HepG2 (cell line): ENCODE measurements around the gene CD300H. TPM values are rescaled to one million over a fixed set of nuclear protein-coding genes. Genes with fewer than 3 reads are reported as not detected.

Experiments
- ATAC-seq: fragments of 200-7000 bp; cut with Tn5 transposase; 3 replicates; pipeline ENCODE4 v1.9.1; 2020; ENCODE audit warnings: mild to moderate bottlenecking, moderate library complexity
- BruUV-seq: library from RNA; stranded (reverse); fragments of 400-500 nt; replicated peaks from 2 replicates; lab custom pipeline; 2021; lab: Mats Ljungman, UMichigan
- CTCF ChIA-PET: fragments of 300-600 bp; formaldehyde crosslinking; extraction: SDS; loops from one replicate; lab custom pipeline; 2021; ENCODE audit warnings: low total read pairs, inconsistent platforms, low intra/inter-chr PET ratio; lab: Yijun Ruan, JAX
- POLR2A ChIA-PET: fragments of 350-600 bp; sonication (Branson Sonifier 250); formaldehyde crosslinking; loops from one replicate; lab custom pipeline; 2020; ENCODE audit warnings: antibody characterized with exemption, inconsistent platforms; lab: Yijun Ruan, JAX
- DNase-seq: peaks from one replicate; pipeline ENCODE4 v3.0.0-alpha.2; 2015; ENCODE audit warnings: low spot score
- FAIRE-seq: peaks from 3 replicates; lab custom pipeline; 2011; peaks lifted over from hg19 to GRCh38; lab: Jason Lieb, UNC
- H2AFZ ChIP-seq: one replicate; pipeline ENCODE4 v1.6.1; 2011; ENCODE audit warnings: low read length, inconsistent platforms
- H3K27ac ChIP-seq: fragments of 300-600 bp; 3 replicates; pipeline ENCODE4 v1.8.0; 2011; ENCODE audit warnings: mixed run types, mild to moderate bottlenecking, mixed read lengths, low read length, inconsistent platforms; ENCODE audit not compliant: insufficient read depth; ENCODE audit errors: extremely low read length
- H3K27me3 ChIP-seq, 2 experiments: fragments of 200-600 bp in 1 of 2; 2 replicates in 1 of 2; 3 replicates in 1 of 2; pipeline versions ENCODE4 v1.6.0 to v1.8.0; 2011; ENCODE audit warnings: low read length in 2 of 2, mild to moderate bottlenecking in 2 of 2, moderate library complexity in 2 of 2, inconsistent platforms in 1 of 2; ENCODE audit not compliant: insufficient read depth in 2 of 2, control insufficient read depth in 1 of 2
- H3K36me3 ChIP-seq, 2 experiments: fragments of 200-600 bp in 1 of 2; replicated peaks in 1 of 2; 2 replicates in 1 of 2; 3 replicates in 1 of 2; pipeline versions ENCODE4 v1.5.1 to v1.8.0; 2011; ENCODE audit warnings: low read length in 2 of 2, inconsistent platforms in 1 of 2; ENCODE audit not compliant: insufficient read depth in 2 of 2, control insufficient read depth in 1 of 2
- H3K4me1 ChIP-seq: 2 replicates; pipeline ENCODE4 v1.5.1; 2012; ENCODE audit warnings: low read length, inconsistent platforms; ENCODE audit not compliant: insufficient read depth
- H3K4me2 ChIP-seq: 2 replicates; pipeline ENCODE4 v1.6.0; 2011; ENCODE audit warnings: low read depth, low read length, inconsistent platforms
- H3K4me3 ChIP-seq, 3 experiments: fragments of 200-600 bp in 1 of 3; sonication (generic), shearing (Covaris generic) in 1 of 3; replicated peaks in 1 of 3; 2 replicates each; pipeline ENCODE4 v1.5.1; 2011 to 2016; ENCODE audit warnings: low read length in 3 of 3, inconsistent platforms in 2 of 3, low read depth in 2 of 3, mild to moderate bottlenecking in 2 of 3, control low read depth in 1 of 3, mixed read lengths in 1 of 3; ENCODE audit not compliant: insufficient read depth in 1 of 3
- H3K79me2 ChIP-seq: one replicate; pipeline ENCODE4 v1.6.1; 2011; ENCODE audit warnings: low read length, inconsistent platforms; ENCODE audit not compliant: insufficient read depth
- H3K9ac ChIP-seq: 2 replicates; pipeline ENCODE4 v1.6.0; 2011; ENCODE audit warnings: mild to moderate bottlenecking, low read depth, low read length, inconsistent platforms; ENCODE audit not compliant: insufficient read depth
- H3K9me3 ChIP-seq: 2 replicates; pipeline ENCODE4 v1.5.1; 2012; ENCODE audit warnings: mild to moderate bottlenecking, low read length
- H4K20me1 ChIP-seq: 2 replicates; pipeline ENCODE4 v1.6.0; 2011; ENCODE audit warnings: inconsistent platforms, mild to moderate bottlenecking, low read length, moderate library complexity; ENCODE audit not compliant: insufficient read depth
- AHR ChIP-seq: IDR thresholded peaks from 2 replicates; pipeline ENCODE4 v1.6.1; 2018; ENCODE audit warnings: missing genetic modification reagents, missing compliant biosample characterization
- ETV5 ChIP-seq: IDR thresholded peaks from 2 replicates; pipeline ENCODE4 v1.6.1; 2018; ENCODE audit warnings: missing biosample characterization, missing genetic modification reagents, inconsistent platforms, borderline replicate concordance
- MLLT10 ChIP-seq: sonication (generic); formaldehyde crosslinking; IDR thresholded peaks from 2 replicates; pipeline ENCODE4 v1.4.0; 2020; ENCODE audit warnings: missing genetic modification reagents
- SIN3B ChIP-seq: fragments of 150-350 bp; IDR thresholded peaks from 2 replicates; pipeline ENCODE4 v1.6.1; 2014; ENCODE audit warnings: low read length
- ZIK1 ChIP-seq: sonication (generic); formaldehyde crosslinking; IDR thresholded peaks from 2 replicates; pipeline ENCODE4 v1.5.0; 2020; ENCODE audit warnings: mild to moderate bottlenecking, low read depth, missing genetic modification reagents, borderline replicate concordance
- ZNF652 ChIP-seq: IDR thresholded peaks from 2 replicates; pipeline ENCODE4 v1.6.1; 2016; ENCODE audit warnings: low read depth, borderline replicate concordance
- ZNF792 ChIP-seq: IDR thresholded peaks from 2 replicates; pipeline ENCODE4 v1.6.1; 2016
- ZSCAN31 ChIP-seq: sonication (generic); formaldehyde crosslinking; IDR thresholded peaks from 2 replicates; pipeline ENCODE4 v1.5.0; 2020; ENCODE audit warnings: low read depth, mild to moderate bottlenecking, missing genetic modification reagents
- ZZZ3 ChIP-seq: sonication (generic); formaldehyde crosslinking; IDR thresholded peaks from 2 replicates; pipeline ENCODE4 v1.4.0; 2020; ENCODE audit warnings: missing genetic modification reagents, mild to moderate bottlenecking, borderline replicate concordance
- WGBS: methylation state at CpG from one replicate; pipeline ENCODE4 v1.1.6; 2017; ENCODE audit warnings: low lambda C conversion rate; 5-methylcytosine and 5-hydroxymethylcytosine counted together
- in situ Hi-C: cut with HindIII; loops from 2 replicates; pipeline ENCODE4 v1.10.0; 2017; ENCODE audit warnings: low pct_unique_long_range_greater_than_20kb; ENCODE audit not compliant: extremely low pct_ligation_motif_present
- intact Hi-C: fragments of 100-400 bp; cut with micrococcal nuclease; formaldehyde crosslinking; loops from one replicate; pipeline ENCODE4 v1.10.0; 2022; ENCODE audit not compliant: unreplicated experiment
- polyA plus RNA-seq, 8 experiments: library from polyadenylated mRNA; depleted of rRNA in 3 of 8; stranded (reverse) in 7 of 8; unstranded in 1 of 8; fragments of >200 nt; fragmentation: Illumina TruSeq in 4 of 8; extraction: Trizol in 4 of 8; gene quantifications; 2 replicates each; pipeline versions ENCODE4 v1.2.1 to v1.2.3, GENCODE V29; 2011 to 2016; ENCODE audit warnings: low read depth in 4 of 8, missing spikeins in 1 of 8, mixed read lengths in 1 of 8; ENCODE audit not compliant: insufficient read depth in 1 of 8
- total RNA-seq, 5 experiments: library from RNA; depleted of rRNA; stranded (reverse); fragments of >200 nt; fragmentation: Illumina TruSeq; extraction: Trizol; gene quantifications; 2 replicates each; pipeline ENCODE4 v1.2.3, GENCODE V29; 2016; ENCODE audit warnings: low read depth in 1 of 5
- TF ChIP-seq, protein P1 (sequence below): IDR thresholded peaks from 2 replicates; pipeline ENCODE4 v1.6.1; 2016; ENCODE audit warnings: low read depth
- TF ChIP-seq, protein P2 (sequence below): sonication (generic); formaldehyde crosslinking; IDR thresholded peaks from 2 replicates; pipeline ENCODE4 v1.4.0; 2020; ENCODE audit warnings: missing genetic modification reagents, mild to moderate bottlenecking, borderline replicate concordance

The CD300H gene
- total and polyA plus RNA-seq, 2 of the 13 experiments (the other 11 are each of a cell fraction or from before 2014, with no cell fraction given), result not detected

- intact Hi-C loops (no loop called here), in situ Hi-C loops (no loop called here)
- WGBS, result 7% methylated on average over 8 of the region's 8 CpGs
- H3K27me3 ChIP-seq, result peaks cover 5 to 89% of the 10 kb centered on the region in 2 experiments; a peak in 4 of 5 replicates
- POLR2A ChIA-PET, result no interaction called here
- ATAC-seq (no peak), DNase-seq (no peak), FAIRE-seq (no peak)
- H3K27ac ChIP-seq, result no peak overlapping the region
- H3K4me1 ChIP-seq, result no peaks in the 10 kb centered on the region
- CTCF ChIA-PET, result no interaction called here
- H3K4me3 ChIP-seq, result no peak overlapping the region
- BruUV-seq, result no TSS peak
- no peaks in the 10 kb centered on the region for H3K36me3 ChIP-seq
- H3K79me2 ChIP-seq, result no peaks in the 10 kb centered on the region
- no peaks in the 10 kb centered on the region for H3K9me3 ChIP-seq
- no peak overlapping the region for H3K4me2 ChIP-seq
- no peak overlapping the region for H3K9ac ChIP-seq
- H2AFZ ChIP-seq, result no peak overlapping the region
- H4K20me1 ChIP-seq, result no peaks in the 10 kb centered on the region
- TF ChIP-seq MLLT10 (CRISPR knock-in tag) (no peak), ZNF792 (no peak), SIN3B (no peak), ZZZ3 (CRISPR knock-in tag) (no peak), ZIK1 (CRISPR knock-in tag) (no peak), ETV5 (CRISPR knock-in tag) (no peak), ZNF652 (CRISPR knock-in tag) (no peak), AHR (CRISPR knock-in tag) (no peak), ZSCAN31 (CRISPR knock-in tag) (no peak)
- TF ChIP-seq, protein P1, sequence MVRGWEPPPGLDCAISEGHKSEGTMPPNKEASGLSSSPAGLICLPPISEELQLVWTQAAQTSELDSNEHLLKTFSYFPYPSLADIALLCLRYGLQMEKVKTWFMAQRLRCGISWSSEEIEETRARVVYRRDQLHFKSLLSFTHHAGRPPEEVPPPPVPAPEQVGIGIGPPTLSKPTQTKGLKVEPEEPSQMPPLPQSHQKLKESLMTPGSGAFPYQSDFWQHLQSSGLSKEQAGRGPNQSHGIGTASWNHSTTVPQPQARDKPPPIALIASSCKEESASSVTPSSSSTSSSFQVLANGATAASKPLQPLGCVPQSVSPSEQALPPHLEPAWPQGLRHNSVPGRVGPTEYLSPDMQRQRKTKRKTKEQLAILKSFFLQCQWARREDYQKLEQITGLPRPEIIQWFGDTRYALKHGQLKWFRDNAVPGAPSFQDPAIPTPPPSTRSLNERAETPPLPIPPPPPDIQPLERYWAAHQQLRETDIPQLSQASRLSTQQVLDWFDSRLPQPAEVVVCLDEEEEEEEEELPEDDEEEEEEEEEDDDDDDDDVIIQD (CRISPR knock-in tag), result no peak
- TF ChIP-seq, protein P2, sequence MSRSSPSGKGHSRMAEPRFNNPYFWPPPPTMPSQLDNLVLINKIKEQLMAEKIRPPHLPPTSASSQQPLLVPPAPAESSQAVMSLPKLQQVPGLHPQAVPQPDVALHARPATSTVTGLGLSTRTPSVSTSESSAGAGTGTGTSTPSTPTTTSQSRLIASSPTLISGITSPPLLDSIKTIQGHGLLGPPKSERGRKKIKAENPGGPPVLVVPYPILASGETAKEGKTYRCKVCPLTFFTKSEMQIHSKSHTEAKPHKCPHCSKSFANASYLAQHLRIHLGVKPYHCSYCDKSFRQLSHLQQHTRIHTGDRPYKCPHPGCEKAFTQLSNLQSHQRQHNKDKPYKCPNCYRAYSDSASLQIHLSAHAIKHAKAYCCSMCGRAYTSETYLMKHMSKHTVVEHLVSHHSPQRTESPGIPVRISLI (CRISPR knock-in tag), result no peak
These were observed 39.6 kb downstream of the CD300H start for GRCh38 chr17:74527756-74528155.
